H1 (cell line): ENCODE results near the gene C1orf21. TPM values are rescaled to one million over a fixed set of nuclear protein-coding genes. Genes with fewer than 3 reads are reported as not detected.

Experiments used
- ATF3 ChIP-seq: IDR thresholded peaks from 2 replicates; pipeline ENCODE4 v1.6.1; 2011; ENCODE audit warnings: low read depth, mild to moderate bottlenecking, low read length; ENCODE audit not compliant: insufficient read depth
- CHD7 ChIP-seq: fragments of 300-600 bp; sonication (generic); IDR thresholded peaks from 2 replicates; pipeline ENCODE4 v1.7.1; 2012; ENCODE audit warnings: low read length, moderate library complexity, mild to moderate bottlenecking, inconsistent platforms; ENCODE audit not compliant: insufficient replicate concordance
- CTCF ChIP-seq, 3 experiments: IDR thresholded peaks; 1 replicate in 2 of 3; 2 replicates in 1 of 3; pipeline versions ENCODE4 v1.5.1 to v1.6.1; 2011; ENCODE audit warnings: low read length in 3 of 3, mild to moderate bottlenecking in 3 of 3, inconsistent platforms in 2 of 3, low read depth in 1 of 3, moderate library complexity in 1 of 3; ENCODE audit not compliant: insufficient read depth in 1 of 3; ENCODE audit errors: control extremely low read depth in 1 of 3
- NANOG ChIP-seq: IDR thresholded peaks from 2 replicates; pipeline ENCODE4 v1.6.1; 2011; ENCODE audit warnings: low read length, low read depth, mild to moderate bottlenecking, inconsistent platforms; ENCODE audit not compliant: insufficient read depth, poor library complexity, severe bottlenecking
- SAP30 ChIP-seq: fragments of 300-600 bp; sonication (generic); IDR thresholded peaks from 2 replicates; pipeline ENCODE4 v1.7.1; 2012; ENCODE audit warnings: low read length, moderate library complexity, mild to moderate bottlenecking, inconsistent platforms; ENCODE audit not compliant: insufficient read depth, insufficient replicate concordance
- SIRT6 ChIP-seq: IDR thresholded peaks from one replicate; pipeline ENCODE4 v1.7.1; 2012; ENCODE audit warnings: low read length, inconsistent platforms
- SIX5 ChIP-seq: IDR thresholded peaks from 2 replicates; pipeline ENCODE4 v1.6.1; 2011; ENCODE audit warnings: mild to moderate bottlenecking, low read depth, low read length
- polyA plus RNA-seq, 7 experiments: library from polyadenylated mRNA; depleted of rRNA in 3 of 7; stranded (reverse) in 5 of 7; unstranded in 2 of 7; fragments of >200 nt in 5 of 7; fragments of 200-250 nt in 2 of 7; gene quantifications; 1 replicate in 5 of 7; 2 replicates in 1 of 7; 4 replicates in 1 of 7; pipeline versions ENCODE4 v1.2.1 to v1.2.3, GENCODE V29; 2011 to 2013; ENCODE audit warnings: missing spikeins in 2 of 7, mixed read lengths in 2 of 7
- total RNA-seq: library from RNA; stranded (reverse); fragmentation: NEBNext Ultra II Directional; extraction: Animal tissue kit (Norgen Biotek cat#: 25700); gene quantifications from 2 replicates; pipeline ENCODE4 v1.2.1, GENCODE V29; 2021

The C1orf21 gene
- total and polyA plus RNA-seq, 2 of the 8 experiments (the other 6 are each of a cell fraction or from before 2014, with no cell fraction given): 16.6 to 51.0 TPM

DNA sequence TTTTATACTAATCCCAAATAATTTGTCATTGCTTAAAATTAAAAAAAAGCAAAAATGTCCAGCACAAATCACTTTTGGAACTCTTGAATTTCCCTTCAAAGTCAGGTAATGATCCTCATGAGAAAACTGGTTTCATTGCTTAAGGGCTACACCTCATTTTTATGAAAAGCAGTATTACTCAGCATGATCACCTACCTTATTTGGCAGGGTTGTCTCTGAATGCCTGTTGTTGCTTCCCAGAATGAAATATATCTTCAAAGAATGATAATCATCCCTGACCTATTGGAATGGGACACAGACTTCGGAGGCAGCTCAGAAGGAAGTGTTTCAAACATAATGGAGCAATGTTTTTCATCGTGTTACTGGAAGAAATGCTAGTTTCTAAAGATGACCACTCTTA lies 29.7 kb downstream of the C1orf21 start (continued):
- TF ChIP-seq CTCF (IDR thresholded peaks at IDR 0.05; ENCODE audit: control extremely low read depth in 1 of 3, insufficient read depth in 1 of 3, low read depth in 1 of 3, low read length in 3 of 3) (no peak), SAP30 (no peak), CHD7 (no peak), ATF3 (no peak), SIRT6 (no peak), NANOG (no peak), SIX5 (no peak)
